A172 (cell line): Measurements from ENCODE around the gene LIMA1. TPM values are rescaled to one million over a fixed set of nuclear protein-coding genes. Genes with fewer than 3 reads are reported as not detected.
"Not testable (repeated sequence)": the region's sequence is repeated elsewhere in the genome, so short reads cannot be mapped to it uniquely, and the experiment has no call there.

Experiments used
- DNase-seq: peaks from one replicate; pipeline ENCODE4 v3.0.0-alpha.2; 2015; ENCODE audit warnings: low spot score
- total RNA-seq: library from RNA; depleted of rRNA; stranded (reverse); fragments of >200 nt; shearing (Covaris generic); gene quantifications from 2 replicates; pipeline ENCODE4 v1.2.3, GENCODE V29; 2014

Gene LIMA1
- total RNA-seq, 1 experiment from 2014 or later, result 108 TPM

- DNase-seq, result no peak
These were observed 4.0 kb upstream of the LIMA1 start for GRCh38 chr12:50287271-50287670.

GRCh38 chr12:50285253-50285652 lies 1.9 kb upstream of the LIMA1 start:
- no peak for DNase-seq

- no peak for DNase-seq
These were observed 545 bp downstream of the LIMA1 start for GRCh38 chr12:50282721-50283228.

GRCh38 chr12:50279501-50279900 lies 3.8 kb downstream of the LIMA1 start:
- no peak for DNase-seq

GRCh38 chr12:50276912-50277671 lies 6.2 kb downstream of the LIMA1 start:
- DNase-seq, result no peak

- no peak for DNase-seq
These were observed 7.3 kb downstream of the LIMA1 start for GRCh38 chr12:50276068-50276467.

- DNase-seq, result peak; percentile 30
These were observed 7.8 kb downstream of the LIMA1 start for GRCh38 chr12:50275556-50275955.

GRCh38 chr12:50275127-50275526 lies 8.2 kb downstream of the LIMA1 start:
- DNase-seq, result not testable (repeated sequence)

- no peak for DNase-seq
These were observed 11.5 kb downstream of the LIMA1 start for GRCh38 chr12:50271724-50272247.

- no peak for DNase-seq
These were observed 14.8 kb downstream of the LIMA1 start for GRCh38 chr12:50268482-50268881.

GRCh38 chr12:50265770-50266524 lies 17.4 kb downstream of the LIMA1 start:
- DNase-seq, result no peak

- no peak for DNase-seq
These were observed 19.5 kb downstream of the LIMA1 start for GRCh38 chr12:50263832-50264231.

GRCh38 chr12:50261654-50262053 lies 21.7 kb downstream of the LIMA1 start:
- DNase-seq, result no peak

- no peak for DNase-seq
These were observed 25.2 kb downstream of the LIMA1 start for GRCh38 chr12:50258167-50258551.

- no peak for DNase-seq
These were observed 25.8 kb downstream of the LIMA1 start for GRCh38 chr12:50257236-50258166.

- no peak for DNase-seq
These were observed 26.6 kb downstream of the LIMA1 start for GRCh38 chr12:50256761-50257160.

- no peak for DNase-seq
These were observed 30.2 kb downstream of the LIMA1 start for GRCh38 chr12:50252977-50253602.

- DNase-seq, result no peak
These were observed 31.6 kb downstream of the LIMA1 start for GRCh38 chr12:50251619-50252252.

- DNase-seq, result no peak
These were observed 33.7 kb downstream of the LIMA1 start for GRCh38 chr12:50249464-50250182.

- DNase-seq, result no peak
These were observed 34.4 kb downstream of the LIMA1 start for GRCh38 chr12:50248883-50249282.
